ENCODE results near the gene KRT2. TPM values are rescaled to one million over a fixed set of nuclear protein-coding genes. Genes with fewer than 3 reads are reported as not detected.

The KRT2 gene
- total and polyA plus RNA-seq, 2 donors (not counting 1 experiment from before 2014, with no cell fraction given), result 0.04 TPM; not detected in 1

- H3K9me3 Mint-ChIP-seq (ENCODE audit: insufficient read depth), result no peaks in the 10 kb centered on the region
- no peaks in the 10 kb centered on the region for H3K4me1 ChIP-seq (ENCODE audit: control insufficient read depth in 2 of 2, insufficient read depth in 2 of 2, low read length in 2 of 2)
- no peak overlapping the region for H2AFZ ChIP-seq (ENCODE audit: insufficient read depth, low read depth, low read length, poor library complexity, severe bottlenecking)
- intact Hi-C loops (cut with micrococcal nuclease), result no loop called here
- H3K79me2 ChIP-seq (ENCODE audit: control insufficient read depth, insufficient read depth, low read length), result no peaks in the 10 kb centered on the region
- no peaks in the 10 kb centered on the region for H4K20me1 ChIP-seq (ENCODE audit: control insufficient read depth, insufficient read depth, low read length, poor library complexity, severe bottlenecking)
- H3K27ac ChIP-seq (ENCODE audit: low read length in 2 of 2), result no peak overlapping the region
- H3K27ac Mint-ChIP-seq, result no peak overlapping the region
- H3K4me2 ChIP-seq (replicated peaks; ENCODE audit: low read depth, low read length, poor library complexity, severe bottlenecking), result no peak overlapping the region
- DNase-seq (no peak), ATAC-seq (ENCODE audit: low read depth) (no peak)
- 91% methylated on average over 24 of the region's 28 CpGs for WGBS (ENCODE audit: insufficient coverage)
- H3K4me1 Mint-ChIP-seq, result no peaks in the 10 kb centered on the region
- no peaks in the 10 kb centered on the region for H3K27me3 ChIP-seq (replicated peaks in 1 of 4; ENCODE audit: control extremely low read depth in 1 of 4, control insufficient read depth in 3 of 4, insufficient read depth in 4 of 4, low read length in 3 of 4)
- CTCF ChIA-PET, result no interaction called here
- no peaks in the 10 kb centered on the region for H3K9me3 ChIP-seq (ENCODE audit: control extremely low read depth in 1 of 3, control insufficient read depth in 2 of 3, insufficient read depth in 1 of 3, low read length in 2 of 3)
- POLR2A ChIA-PET, result no interaction called here
- H3K4me3 ChIP-seq (ENCODE audit: control extremely low read depth in 1 of 5, extremely low read depth in 1 of 5, insufficient read depth in 1 of 5, low read depth in 2 of 5, low read length in 4 of 5), result no peak overlapping the region
- TF ChIP-seq, protein P1, sequence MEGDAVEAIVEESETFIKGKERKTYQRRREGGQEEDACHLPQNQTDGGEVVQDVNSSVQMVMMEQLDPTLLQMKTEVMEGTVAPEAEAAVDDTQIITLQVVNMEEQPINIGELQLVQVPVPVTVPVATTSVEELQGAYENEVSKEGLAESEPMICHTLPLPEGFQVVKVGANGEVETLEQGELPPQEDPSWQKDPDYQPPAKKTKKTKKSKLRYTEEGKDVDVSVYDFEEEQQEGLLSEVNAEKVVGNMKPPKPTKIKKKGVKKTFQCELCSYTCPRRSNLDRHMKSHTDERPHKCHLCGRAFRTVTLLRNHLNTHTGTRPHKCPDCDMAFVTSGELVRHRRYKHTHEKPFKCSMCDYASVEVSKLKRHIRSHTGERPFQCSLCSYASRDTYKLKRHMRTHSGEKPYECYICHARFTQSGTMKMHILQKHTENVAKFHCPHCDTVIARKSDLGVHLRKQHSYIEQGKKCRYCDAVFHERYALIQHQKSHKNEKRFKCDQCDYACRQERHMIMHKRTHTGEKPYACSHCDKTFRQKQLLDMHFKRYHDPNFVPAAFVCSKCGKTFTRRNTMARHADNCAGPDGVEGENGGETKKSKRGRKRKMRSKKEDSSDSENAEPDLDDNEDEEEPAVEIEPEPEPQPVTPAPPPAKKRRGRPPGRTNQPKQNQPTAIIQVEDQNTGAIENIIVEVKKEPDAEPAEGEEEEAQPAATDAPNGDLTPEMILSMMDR (IDR thresholded peaks at IDR 0.05), result no peak
- TF ChIP-seq EZH2 (IDR thresholded peaks at IDR 0.05; ENCODE audit: borderline replicate concordance, insufficient read depth, low read depth, low read length, poor library complexity, severe bottlenecking), result no peak
- no peak overlapping the region for H3K4me3 Mint-ChIP-seq
- no peaks in the 10 kb centered on the region for H3K36me3 ChIP-seq (replicated peaks in 1 of 2; ENCODE audit: control extremely low read depth in 1 of 2, control insufficient read depth in 1 of 2, extremely low read depth in 1 of 2, insufficient read depth in 2 of 2, low read length in 1 of 2)
- H3K27me3 Mint-ChIP-seq, result peaks cover 20% of the 10 kb centered on the region
- no peak overlapping the region for H3K9ac ChIP-seq (ENCODE audit: low read length)
Measured at GRCh38 chr12:52675301-52675701, 23.3 kb upstream of the KRT2 start.

- H3K4me1 Mint-ChIP-seq, result no peaks in the 10 kb centered on the region
- Histone ChIP-seq H3K36me3 (replicated peaks in 1 of 2; ENCODE audit: control extremely low read depth in 1 of 2, control insufficient read depth in 1 of 2, extremely low read depth in 1 of 2, insufficient read depth in 2 of 2, low read length in 1 of 2) (no peaks in the 10 kb centered on the region), H3K27me3 (replicated peaks in 1 of 4; ENCODE audit: control extremely low read depth in 1 of 4, control insufficient read depth in 3 of 4, insufficient read depth in 4 of 4, low read length in 3 of 4) (no peaks in the 10 kb centered on the region), H4K20me1 (ENCODE audit: control insufficient read depth, insufficient read depth, low read length, poor library complexity, severe bottlenecking) (no peaks in the 10 kb centered on the region), H2AFZ (ENCODE audit: insufficient read depth, low read depth, low read length, poor library complexity, severe bottlenecking) (no peak overlapping the region), H3K4me2 (replicated peaks; ENCODE audit: low read depth, low read length, poor library complexity, severe bottlenecking) (no peak overlapping the region), H3K9ac (ENCODE audit: low read length) (no peak overlapping the region), H3K9me3 (ENCODE audit: control extremely low read depth in 1 of 3, control insufficient read depth in 2 of 3, insufficient read depth in 1 of 3, low read length in 2 of 3) (no peaks in the 10 kb centered on the region), H3K4me1 (ENCODE audit: control insufficient read depth in 2 of 2, insufficient read depth in 2 of 2, low read length in 2 of 2) (no peaks in the 10 kb centered on the region), H3K4me3 (ENCODE audit: control extremely low read depth in 1 of 5, extremely low read depth in 1 of 5, insufficient read depth in 1 of 5, low read depth in 2 of 5, low read length in 4 of 5) (no peak overlapping the region), H3K27ac (ENCODE audit: low read length in 2 of 2) (no peak overlapping the region), H3K79me2 (ENCODE audit: control insufficient read depth, insufficient read depth, low read length) (no peaks in the 10 kb centered on the region)
- ATAC-seq (ENCODE audit: low read depth) (no peak), DNase-seq (no peak)
- no peak overlapping the region for H3K4me3 Mint-ChIP-seq
- intact Hi-C loops (cut with micrococcal nuclease), result no loop called here
- ChIA-PET POLR2A (no interaction called here), CTCF (no interaction called here)
- H3K27me3 Mint-ChIP-seq, result peaks cover 21% of the 10 kb centered on the region
- TF ChIP-seq EZH2 (IDR thresholded peaks at IDR 0.05; ENCODE audit: borderline replicate concordance, insufficient read depth, low read depth, low read length, poor library complexity, severe bottlenecking), result no peak
- TF ChIP-seq, protein P1 (IDR thresholded peaks at IDR 0.05), result no peak
- 100% methylated on average over 3 of the region's 4 CpGs for WGBS (ENCODE audit: insufficient coverage)
- no peaks in the 10 kb centered on the region for H3K9me3 Mint-ChIP-seq (ENCODE audit: insufficient read depth)
- H3K27ac Mint-ChIP-seq, result no peak overlapping the region
Measured at GRCh38 chr12:52674433-52674775, 22.4 kb upstream of the KRT2 start.

All from B cell (primary cell).